Thyroid gland (tissue), 4 donors: ENCODE results near the gene MAGI1. TPM values are rescaled to one million over a fixed set of nuclear protein-coding genes. Genes with fewer than 3 reads are reported as not detected.
A peak's percentile ranks its signal among the peaks of the same experiment; 100 is the strongest.

ENCODE experiments used
- DNase-seq, 2 donors: peaks; one replicate each; pipeline ENCODE4 v3.0.0-alpha.2; 2019
- H3K27ac ChIP-seq, 3 donors: fragments of 200-600 bp; sonication (generic); 1 replicate in 2 of 3; 2 replicates in 1 of 3; pipeline ENCODE4 v1.5.1; 2016 to 2019; ENCODE audit warnings: mild to moderate bottlenecking in 1 of 3, moderate library complexity in 1 of 3
- H3K27me3 ChIP-seq: fragments of 200-600 bp; sonication (generic); one replicate; pipeline ENCODE4 v1.5.1; 2019
- H3K36me3 ChIP-seq, 2 donors: fragments of 200-600 bp; sonication (generic); one replicate each; pipeline ENCODE4 v1.5.1; 2016 to 2019
- H3K4me1 ChIP-seq, 2 donors: fragments of 200-600 bp; sonication (generic); one replicate each; pipeline ENCODE4 v1.5.1; 2017 to 2019
- H3K4me3 ChIP-seq, 3 donors: fragments of 200-600 bp; sonication (generic); replicated peaks in 1 of 3; 1 replicate in 2 of 3; 2 replicates in 1 of 3; pipeline ENCODE4 v1.5.1; 2016; ENCODE audit warnings: mild to moderate bottlenecking in 1 of 3
- H3K9me3 ChIP-seq: fragments of 200-600 bp; sonication (generic); one replicate; pipeline ENCODE4 v1.5.1; 2017
- CTCF ChIP-seq, 6 experiments: fragments of 200-600 bp in 3 of 6; fragments of 450-650 bp in 3 of 6; sonication (generic) in 3 of 6; IDR thresholded peaks; one replicate each; pipeline ENCODE4 v1.5.1; 2016 to 2019; ENCODE audit warnings: antibody characterized with exemption in 6 of 6, mild to moderate bottlenecking in 2 of 6, inconsistent platforms in 1 of 6, moderate library complexity in 1 of 6
- POLR2A ChIP-seq, 2 donors: fragments of 450-650 bp; IDR thresholded peaks; one replicate each; pipeline ENCODE4 v1.6.1; 2017; ENCODE audit warnings: antibody characterized with exemption in 2 of 2, mild to moderate bottlenecking in 2 of 2, moderate library complexity in 1 of 2
- WGBS, 2 donors: methylation state at CpG; one replicate each; pipeline ENCODE4 v1.1.5; 2017; 5-methylcytosine and 5-hydroxymethylcytosine counted together
- intact Hi-C: fragments of 100-400 bp; cut with DNase I; formaldehyde crosslinking; loops from one replicate; pipeline ENCODE4 v1.15.1; 2023
- total RNA-seq, 4 donors: library from RNA; depleted of rRNA; stranded (reverse); fragments of >200 nt; gene quantifications; one replicate each; pipeline ENCODE4 v1.2.3, GENCODE V29; 2016

MAGI1 gene
- total RNA-seq, 4 donors from 2014 or later: 60.5 to 123 (median 87.5) TPM

DNA sequence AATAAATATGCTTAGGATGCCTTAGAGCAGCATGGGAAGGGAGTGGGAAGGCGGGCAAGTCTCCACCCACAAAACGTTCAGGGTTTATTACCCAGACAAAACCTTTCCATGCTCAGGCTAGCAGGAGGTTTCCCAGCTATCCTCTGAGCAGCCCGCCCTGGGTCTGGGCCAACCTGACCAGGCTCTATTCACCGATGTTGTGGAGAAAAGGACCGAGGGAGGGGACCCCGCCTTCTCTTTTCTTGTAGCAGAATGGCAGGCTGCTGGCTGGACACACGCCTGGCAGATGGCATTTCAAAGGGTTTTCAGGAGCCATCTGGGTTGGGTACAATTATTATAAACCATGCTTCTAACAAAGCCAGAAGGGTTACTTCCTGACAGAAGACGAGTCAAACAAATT, 540.9 kb downstream of the MAGI1 start:
- intact Hi-C loops: no loop called here
- Histone ChIP-seq H3K4me3 (no peak overlapping the region), H3K27me3 (no peaks in the 10 kb centered on the region), H3K27ac (no peak overlapping the region), H3K9me3 (no peaks in the 10 kb centered on the region), H3K36me3 (no peaks in the 10 kb centered on the region), H3K4me1 (peaks cover 3 to 17% of the 10 kb centered on the region in 2 donors)
- TF ChIP-seq CTCF (IDR thresholded peaks at IDR 0.05): no peak
- TF ChIP-seq POLR2A (IDR thresholded peaks at IDR 0.05): no peak
- 88 to 89% methylated on average over 8 of the region's 8 CpGs for WGBS, 2 donors
- no peak for DNase-seq

DNA sequence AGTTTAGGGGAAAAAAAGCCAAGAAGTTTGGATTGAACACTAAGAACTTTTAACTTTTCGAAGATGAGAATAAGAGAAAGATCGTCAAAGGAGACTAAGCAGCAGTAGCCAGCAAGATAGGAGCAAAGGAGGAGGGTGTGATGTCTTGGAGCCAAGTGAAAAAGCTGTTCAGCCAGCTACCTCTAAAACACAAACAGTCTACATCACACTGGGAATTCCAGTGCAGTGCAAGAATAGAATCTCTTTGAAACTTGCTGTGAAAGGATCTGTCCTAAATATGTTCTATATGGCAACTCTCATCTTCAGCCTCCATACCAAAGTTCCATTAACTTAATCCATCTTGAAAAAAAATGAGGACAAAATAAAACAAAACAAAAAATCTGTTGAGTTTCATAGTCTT, 541.5 kb downstream of the MAGI1 start:
- Histone ChIP-seq H3K27ac (no peak overlapping the region), H3K36me3 (no peaks in the 10 kb centered on the region), H3K4me1 (peaks cover 3 to 17% of the 10 kb centered on the region in 2 donors), H3K27me3 (no peaks in the 10 kb centered on the region), H3K9me3 (no peaks in the 10 kb centered on the region), H3K4me3 (no peak overlapping the region)
- WGBS, 2 donors: 85 to 87% methylated on average over 2 of the region's 2 CpGs
- intact Hi-C loops: no loop called here
- no peak for TF ChIP-seq CTCF (IDR thresholded peaks at IDR 0.05)
- DNase-seq: no peak

DNA sequence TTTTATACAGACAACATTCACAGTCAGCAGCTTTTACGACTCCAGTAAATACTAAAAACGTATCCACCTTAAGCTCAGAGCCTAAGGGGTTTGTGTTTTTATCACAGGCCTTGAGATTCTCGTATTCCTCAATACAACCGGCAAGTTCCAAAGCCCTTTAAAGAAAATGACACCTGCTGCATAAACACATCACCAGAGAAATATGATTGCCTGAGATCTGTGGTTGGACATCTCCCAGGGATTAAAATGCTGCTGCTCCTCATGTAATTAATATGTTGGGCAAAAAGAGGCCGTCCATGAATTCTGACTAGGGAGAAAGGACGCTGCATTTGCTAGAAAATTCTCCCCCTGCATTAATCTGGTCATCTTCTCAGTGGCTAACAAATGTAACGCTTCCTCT, 544.8 kb downstream of the MAGI1 start:
- Histone ChIP-seq H3K4me3 (no peak overlapping the region), H3K27ac (peak overlapping the region in 2 of 3 donors; percentile 32 to 40), H3K9me3 (no peaks in the 10 kb centered on the region), H3K36me3 (no peaks in the 10 kb centered on the region), H3K4me1 (peaks cover 0 to 11% of the 10 kb centered on the region in 2 donors), H3K27me3 (no peaks in the 10 kb centered on the region)
- intact Hi-C loops: no loop called here
- TF ChIP-seq POLR2A (IDR thresholded peaks at IDR 0.05) (no peak), CTCF (IDR thresholded peaks at IDR 0.05) (no peak)
- WGBS, 2 donors: 72 to 73% methylated on average over 7 of the region's 7 CpGs
- no peak for DNase-seq

DNA sequence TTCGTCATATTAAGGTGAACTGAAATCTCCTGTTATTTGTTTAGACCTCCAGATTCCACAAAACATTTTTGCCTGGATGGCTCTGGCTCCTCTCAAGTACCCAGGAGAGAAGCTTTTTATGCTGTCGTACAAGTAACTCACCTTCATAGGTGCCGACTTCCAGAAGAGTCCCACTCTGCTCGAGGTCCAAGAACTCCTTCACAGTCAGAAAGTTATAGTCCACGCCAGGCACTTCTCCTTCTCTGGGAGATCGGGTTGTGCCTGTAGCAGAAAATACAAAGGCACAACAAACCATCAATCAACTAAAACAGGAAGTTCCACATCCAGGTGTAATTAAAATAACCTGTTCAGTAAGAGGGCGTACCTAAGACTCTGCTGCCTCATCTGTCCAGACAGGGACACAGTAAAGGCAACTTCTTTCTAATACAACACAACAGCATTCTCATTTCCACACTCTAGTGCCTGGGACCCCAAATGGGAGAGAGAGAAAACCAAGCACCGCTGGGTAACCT, 545.3 kb downstream of the MAGI1 start:
- 34 to 47% methylated on average over 8 of the region's 8 CpGs for WGBS, 2 donors
- TF ChIP-seq CTCF (IDR thresholded peaks at IDR 0.05): peak in 1 of 6 experiments; percentile 11
- no peak for TF ChIP-seq POLR2A (IDR thresholded peaks at IDR 0.05)
- DNase-seq: peak; percentile 60 to 65
- no peaks in the 10 kb centered on the region for H3K27me3 ChIP-seq
- no peaks in the 10 kb centered on the region for H3K36me3 ChIP-seq
- H3K27ac ChIP-seq: peak overlapping the region; percentile 5 to 40 (median 32)
- intact Hi-C loops: no loop called here
- no peaks in the 10 kb centered on the region for H3K9me3 ChIP-seq
- H3K4me1 ChIP-seq: peaks cover 0 to 11% of the 10 kb centered on the region in 2 donors
- H3K4me3 ChIP-seq: no peak overlapping the region

- H3K36me3 ChIP-seq: no peaks in the 10 kb centered on the region
- no peak for DNase-seq
- H3K4me1 ChIP-seq: peaks cover 0 to 11% of the 10 kb centered on the region in 2 donors
- H3K9me3 ChIP-seq: no peaks in the 10 kb centered on the region
- intact Hi-C loops: no loop called here
- H3K27ac ChIP-seq: no peak overlapping the region
- TF ChIP-seq POLR2A (IDR thresholded peaks at IDR 0.05): no peak
- no peak for TF ChIP-seq CTCF (IDR thresholded peaks at IDR 0.05)
- no peak overlapping the region for H3K4me3 ChIP-seq
- 94 to 96% methylated on average over 2 of the region's 2 CpGs for WGBS, 2 donors
- H3K27me3 ChIP-seq: no peaks in the 10 kb centered on the region
These were observed 546.5 kb downstream of the MAGI1 start for GRCh38 chr3:65492249-65492648.
